Left forelimb (tissue), 1 donor: ENCODE data around the gene HSPA4L.

ENCODE experiments used
- DNase-seq: peaks from one replicate; pipeline ENCODE4 v3.0.0-alpha.2; 2018; ENCODE audit warnings: low spot score

The HSPA4L gene

DNA sequence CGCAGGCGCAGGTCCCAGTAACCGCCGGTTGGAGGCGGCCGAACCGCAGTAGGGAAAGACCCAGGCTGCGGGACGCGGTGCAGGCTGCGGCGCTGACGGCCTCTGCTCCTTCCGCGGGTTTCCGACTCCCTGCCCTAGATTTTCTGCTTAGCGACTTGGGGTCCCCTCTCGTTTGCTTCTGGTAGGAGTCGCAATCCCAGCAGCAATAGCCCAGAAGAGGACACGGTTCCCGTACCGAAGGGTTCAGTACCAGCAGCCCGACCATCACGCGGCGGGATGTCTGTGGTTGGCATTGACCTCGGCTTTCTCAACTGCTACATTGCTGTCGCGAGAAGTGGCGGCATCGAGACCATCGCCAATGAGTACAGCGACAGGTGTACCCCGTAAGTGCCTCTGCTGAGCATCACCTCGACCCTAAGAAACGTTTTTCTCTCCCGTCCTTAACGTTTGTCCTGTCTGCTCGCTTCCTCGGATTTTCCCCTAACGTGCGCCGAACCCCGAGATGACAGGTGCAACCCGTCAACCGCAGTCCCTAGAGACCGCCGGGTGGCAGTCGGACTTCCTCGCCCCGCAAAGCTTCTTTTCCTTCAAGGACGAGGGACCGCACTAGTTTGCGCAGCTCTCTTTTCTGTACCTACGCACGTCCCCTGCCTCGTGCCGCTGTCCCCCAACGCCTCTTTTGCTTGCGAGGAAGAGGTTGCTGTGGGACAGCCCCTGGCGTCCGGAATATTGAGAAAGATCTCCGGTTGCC is at the start of gene HSPA4L:
Gene HSPA4L (plus strand): TSS at position 48 of the 751 bp plus-strand sequence. CDS start 229 bp downstream, at position 277.
- DNase-seq, result no peak

DNA sequence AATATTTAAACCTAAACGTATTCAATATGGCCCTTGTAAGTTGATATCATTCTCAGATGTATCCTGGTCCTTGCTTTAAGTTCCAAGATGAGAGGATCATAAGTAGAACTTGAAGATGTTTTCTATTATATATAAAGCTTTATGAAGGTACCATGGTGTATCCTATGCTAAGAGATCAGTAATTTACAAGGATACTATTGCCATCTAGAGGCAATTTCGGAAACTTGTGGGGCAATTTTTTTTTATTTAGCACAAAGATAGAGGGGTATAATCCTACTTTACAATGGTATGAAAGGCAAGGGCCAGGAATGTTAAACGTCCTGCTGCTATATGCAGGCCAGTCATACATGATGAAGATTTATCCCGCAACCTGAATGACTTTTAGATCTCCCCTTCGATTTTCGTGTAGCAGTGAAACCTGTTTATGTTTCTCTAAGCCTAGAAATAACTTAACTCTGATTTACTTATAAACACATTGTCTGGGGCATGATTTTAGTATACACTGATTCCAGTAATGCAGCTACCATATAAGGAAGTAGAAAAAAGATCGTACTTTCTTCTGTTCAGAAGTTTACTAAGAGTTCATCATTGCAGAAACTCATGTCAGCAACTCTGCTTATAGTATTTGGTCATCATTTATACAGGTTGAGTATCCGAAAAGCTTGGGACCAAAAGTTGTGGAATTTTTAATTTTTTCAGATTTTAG is 49.3 kb upstream of the HSPA4L start:
- DNase-seq, result no peak

DNA sequence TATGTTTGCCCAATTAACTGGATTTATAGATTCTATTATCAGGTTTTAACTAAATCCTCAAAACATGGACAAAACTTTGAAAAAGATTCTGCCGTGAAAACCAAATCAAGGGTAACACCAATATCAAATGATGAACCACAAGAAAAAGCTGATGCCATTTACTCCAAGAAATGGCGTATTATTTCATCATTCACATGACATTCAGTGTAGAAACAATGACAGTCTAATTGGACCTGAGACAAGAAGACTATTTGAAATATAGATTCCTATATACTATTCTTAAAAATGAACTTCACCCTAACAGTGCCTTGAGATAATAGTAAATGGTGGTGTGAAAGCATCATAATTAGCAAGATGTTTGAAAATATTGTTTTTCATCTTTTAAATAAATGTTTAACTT is 47.1 kb upstream of the HSPA4L start:
- no peak for DNase-seq

DNA sequence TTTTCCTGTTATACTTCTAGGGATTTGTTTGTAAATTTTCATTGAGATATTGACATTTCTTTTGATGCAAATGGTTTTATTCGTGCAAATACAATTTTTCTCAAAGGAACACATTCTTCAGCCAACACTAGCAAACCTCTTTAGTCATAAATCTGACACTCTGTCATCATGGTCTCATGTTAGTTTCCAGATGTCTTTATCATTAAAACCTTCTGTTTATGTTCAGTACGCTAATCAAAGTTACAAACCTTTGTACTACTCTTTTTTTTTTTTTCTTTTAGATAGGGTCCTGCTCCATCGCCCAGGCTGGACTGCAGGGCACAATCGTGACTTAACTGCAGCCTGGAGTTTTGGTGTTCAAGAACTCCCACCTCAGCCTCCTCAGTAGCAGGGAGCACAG is 44.8 kb upstream of the HSPA4L start:
- DNase-seq, result no peak

DNA sequence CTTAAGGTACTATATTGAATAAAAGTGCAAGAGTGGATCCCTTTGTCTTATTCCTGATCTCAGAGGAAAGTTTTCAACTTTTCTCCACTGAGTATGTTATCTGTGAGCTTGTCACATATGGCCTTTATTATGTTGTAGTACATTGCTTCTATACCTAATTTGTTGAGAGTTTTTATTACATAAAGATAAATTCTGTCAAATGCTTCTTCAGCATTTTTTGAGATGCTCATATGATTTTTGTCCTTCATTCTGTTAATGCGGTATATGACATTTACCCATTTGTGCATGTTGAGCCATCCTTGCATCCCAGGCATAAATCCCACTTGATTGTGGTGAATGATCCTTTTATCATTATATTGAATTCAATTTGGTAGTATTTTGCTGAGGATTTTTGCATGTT is 40.9 kb upstream of the HSPA4L start:
- DNase-seq, result no peak

DNA sequence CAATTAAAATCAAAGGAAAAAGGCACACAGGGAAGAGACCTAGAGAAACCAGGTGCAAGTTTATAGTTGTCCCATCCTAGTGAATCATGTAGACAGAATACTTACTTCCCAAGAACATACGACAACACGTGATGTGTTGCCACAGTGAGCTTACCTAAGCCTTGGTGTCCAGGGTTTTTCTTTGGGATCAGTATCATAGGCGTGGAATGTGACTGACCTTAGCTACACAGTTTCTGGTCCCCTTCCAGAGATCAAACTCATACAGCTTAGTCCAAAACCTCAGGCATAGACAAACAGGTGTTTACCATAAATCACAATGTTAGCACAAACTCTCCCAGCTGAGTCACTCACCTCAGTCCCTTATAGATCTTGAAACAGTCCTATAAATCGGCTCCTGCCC is 34.2 kb upstream of the HSPA4L start:
- no peak for DNase-seq

DNA sequence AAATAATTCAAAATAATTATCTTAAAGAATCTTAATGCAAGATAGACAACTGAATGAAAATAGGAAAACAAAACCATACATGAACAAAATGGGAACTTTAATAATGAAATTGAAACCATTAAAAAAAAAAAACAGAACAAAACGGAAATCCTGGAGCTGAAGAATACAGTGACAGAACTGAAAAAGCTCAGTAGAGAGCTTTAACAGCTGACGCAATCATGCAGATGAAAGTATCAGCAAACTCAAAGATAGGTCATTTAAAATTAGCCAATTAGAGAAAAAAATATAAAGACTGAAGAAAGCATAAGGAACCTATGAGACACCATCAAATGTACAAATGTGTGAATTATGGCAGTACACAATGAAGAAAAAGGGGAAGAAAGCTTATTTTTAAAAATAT is 33.2 kb upstream of the HSPA4L start:
- DNase-seq, result no peak

DNA sequence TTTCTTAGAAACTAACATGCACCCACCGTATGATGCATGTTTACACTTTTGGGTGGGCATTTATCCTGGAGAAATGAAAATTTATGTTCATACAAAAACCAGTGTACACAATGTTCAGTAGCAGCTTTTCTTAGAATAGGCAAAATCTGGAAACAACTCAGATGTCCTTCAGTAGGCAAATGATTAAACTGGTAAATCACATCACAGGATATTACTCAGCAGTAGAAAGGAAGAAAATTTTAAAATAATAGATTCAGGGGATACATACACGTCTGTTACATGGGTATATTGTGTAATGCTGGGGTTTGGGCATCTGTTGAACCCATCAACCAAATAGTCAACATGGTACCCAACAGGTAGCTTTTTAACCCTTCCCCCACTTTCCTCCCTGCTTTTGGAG is 25.2 kb upstream of the HSPA4L start:
- DNase-seq, result no peak

DNA sequence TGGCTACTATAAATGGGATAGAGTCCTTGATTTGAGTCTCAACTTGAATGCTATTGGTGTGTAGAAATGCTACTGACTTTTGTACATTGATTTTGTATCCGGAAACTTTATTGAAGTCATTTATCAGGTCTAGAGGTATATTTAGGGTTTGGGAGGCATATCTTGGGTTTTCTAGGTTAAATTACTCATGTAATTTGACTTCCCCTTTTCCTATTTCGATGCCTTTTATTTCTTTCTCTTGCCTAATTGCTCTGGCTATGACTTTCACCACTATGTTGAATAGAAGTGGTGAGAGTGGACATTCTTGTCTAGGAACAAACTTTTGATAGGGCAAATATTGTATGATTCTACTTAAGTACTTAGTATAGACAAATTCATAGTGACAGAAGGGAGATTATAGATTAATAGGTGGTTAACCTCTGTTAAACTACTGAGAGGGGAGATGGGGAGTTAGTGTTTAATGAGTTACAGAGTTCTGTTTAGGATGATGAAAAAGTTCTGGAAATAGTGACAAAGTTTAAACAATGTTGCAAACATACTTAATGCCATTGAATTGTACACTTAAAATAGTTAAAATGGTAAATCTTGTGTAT is 22.8 kb upstream of the HSPA4L start:
- no peak for DNase-seq

DNA sequence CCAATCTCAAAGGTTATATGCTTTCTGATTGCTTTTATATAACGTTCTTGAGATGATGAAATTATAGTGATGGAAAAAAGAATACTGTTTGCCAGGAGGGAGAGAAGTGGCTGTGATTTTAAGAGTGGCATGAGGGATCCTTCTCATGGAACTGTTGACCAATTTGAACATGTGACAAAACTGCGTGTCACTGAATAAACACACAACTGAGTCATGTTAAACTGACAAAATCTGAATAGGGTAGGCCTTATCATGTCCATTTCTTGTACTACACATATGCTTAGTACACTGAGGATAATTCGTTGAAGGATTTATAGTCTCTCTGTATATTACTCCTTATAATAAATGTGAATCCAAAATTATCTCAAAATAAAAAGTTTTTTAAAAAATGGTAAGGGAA is 22.2 kb upstream of the HSPA4L start:
- no peak for DNase-seq

DNA sequence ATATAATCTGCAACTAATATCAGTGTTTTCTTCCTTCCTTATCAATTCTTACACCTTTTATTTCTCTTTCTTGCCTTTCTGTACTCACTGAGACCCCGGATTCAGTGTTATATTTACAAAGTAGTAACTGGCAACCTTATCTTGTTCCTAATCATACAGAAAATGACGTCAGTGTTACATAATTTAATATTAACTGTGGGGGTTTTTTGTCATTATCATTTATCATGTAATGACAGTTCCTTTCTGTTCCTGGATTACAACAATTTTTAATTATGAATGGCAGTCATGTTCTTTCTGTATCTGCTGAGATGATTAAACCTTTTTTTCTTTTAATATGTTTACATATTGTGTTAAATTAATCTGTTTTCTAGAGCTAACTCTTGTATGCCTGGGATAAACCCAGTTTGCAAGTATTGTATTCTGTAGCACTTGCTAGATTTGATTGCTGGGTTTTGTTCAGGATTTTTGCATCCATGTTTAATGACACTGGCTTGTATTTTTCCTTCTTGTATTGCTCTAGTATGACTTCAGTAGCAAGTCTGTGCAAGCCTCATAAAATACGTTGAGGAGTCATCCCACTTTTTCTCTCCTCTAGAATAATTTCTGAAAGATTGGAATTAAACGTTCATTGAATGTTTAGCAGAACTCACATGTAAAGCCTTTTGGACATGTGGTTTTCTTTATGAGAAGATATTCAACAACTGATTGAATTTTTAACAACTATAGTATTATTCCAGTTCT is 10.4 kb upstream of the HSPA4L start:
- DNase-seq, result no peak

DNA sequence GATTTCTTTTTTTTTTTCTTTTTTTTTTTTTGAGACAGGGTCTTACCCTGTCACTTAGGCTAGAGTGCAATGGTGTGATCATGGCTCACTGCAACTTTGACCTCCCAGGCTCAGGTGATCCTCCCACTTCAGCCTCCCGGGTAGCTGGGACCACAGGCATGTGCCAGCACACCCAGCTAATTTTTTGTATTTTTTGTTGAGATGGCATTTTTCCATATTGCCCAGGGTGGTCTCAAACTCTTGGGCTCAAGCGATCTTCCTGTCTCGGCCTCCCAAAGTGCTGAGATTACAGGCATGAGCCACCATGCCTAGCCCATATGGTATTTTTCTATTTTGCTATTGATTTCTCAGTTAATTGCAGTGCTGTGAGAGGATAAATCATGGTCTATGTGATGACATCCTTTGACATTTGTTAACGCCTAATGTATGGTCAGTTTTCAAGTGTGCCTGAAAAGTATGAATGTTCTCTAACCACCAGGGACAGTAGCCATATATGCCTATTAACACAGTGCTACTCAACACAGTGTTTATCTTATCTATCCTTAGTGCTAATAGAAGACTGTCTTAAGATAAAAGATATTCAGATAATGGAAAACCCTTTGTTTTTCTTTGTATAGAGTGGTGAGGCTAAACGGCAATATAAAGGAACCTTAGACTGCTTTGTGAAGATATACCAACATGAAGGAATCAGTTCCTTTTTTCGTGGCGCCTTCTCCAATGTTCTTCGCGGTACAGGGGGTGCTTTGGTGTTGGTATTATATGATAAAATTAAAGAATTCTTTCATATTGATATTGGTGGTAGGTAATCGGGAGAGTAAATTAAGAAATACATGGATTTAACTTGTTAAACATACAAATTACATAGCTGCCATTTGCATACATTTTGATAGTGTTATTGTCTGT is 9.1 kb upstream of the HSPA4L start:
- DNase-seq, result no peak

DNA sequence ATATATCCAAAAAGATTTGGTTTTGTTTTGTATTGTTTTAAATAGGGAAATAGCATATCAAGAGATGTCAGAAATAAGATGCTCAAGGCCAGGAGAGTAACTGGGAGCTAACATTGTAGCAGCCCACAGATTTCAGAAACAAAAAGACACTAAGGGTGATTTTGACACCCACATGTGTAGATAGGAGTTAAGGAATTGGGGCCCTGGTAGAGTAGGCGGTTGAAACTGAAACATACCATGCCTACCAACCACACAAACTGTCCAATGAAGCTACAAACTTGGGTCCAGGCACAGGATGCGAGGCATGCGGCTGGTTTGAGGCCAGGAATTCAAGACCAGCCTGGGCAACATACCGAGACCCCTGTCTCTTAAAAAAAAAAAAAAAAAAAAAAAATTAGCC is 6.3 kb upstream of the HSPA4L start:
- DNase-seq, result no peak

DNA sequence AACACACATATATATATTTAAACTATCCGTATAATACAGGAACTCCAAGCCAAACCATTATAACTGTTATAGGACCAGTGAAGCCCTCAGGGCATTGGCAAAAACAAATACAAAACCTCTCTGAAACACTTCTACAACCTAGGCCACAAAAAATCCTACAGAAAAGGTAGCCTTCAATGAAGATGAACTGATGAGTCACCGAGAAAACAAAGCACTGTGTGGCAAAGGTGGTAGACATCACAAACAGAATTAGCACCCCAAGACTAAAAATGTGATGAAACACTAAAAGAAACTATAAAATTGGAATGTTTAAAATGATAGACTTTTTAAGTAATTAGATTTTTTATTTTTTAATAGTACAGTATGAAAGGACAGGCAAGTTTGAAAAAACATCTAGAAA is 5.5 kb upstream of the HSPA4L start:
- no peak for DNase-seq

DNA sequence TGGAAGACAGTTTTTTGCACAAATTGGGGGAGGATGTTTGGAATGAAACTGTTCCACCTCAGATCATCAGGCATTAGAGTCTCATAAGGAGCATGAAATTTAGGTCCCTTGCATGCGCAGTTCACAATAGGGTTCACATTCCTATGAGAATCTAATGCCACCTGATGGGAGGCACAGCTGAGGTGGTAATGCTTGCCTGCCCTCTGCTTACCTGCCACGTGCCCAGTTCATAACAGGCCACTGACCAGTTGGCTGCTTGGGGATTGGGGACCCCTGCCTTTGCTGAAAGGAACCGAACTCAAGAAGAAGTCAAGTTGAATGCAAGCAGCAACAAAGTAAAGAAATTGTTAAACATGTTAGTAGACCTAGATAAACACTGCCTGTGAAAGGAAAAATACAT is 4.6 kb upstream of the HSPA4L start:
- no peak for DNase-seq

DNA sequence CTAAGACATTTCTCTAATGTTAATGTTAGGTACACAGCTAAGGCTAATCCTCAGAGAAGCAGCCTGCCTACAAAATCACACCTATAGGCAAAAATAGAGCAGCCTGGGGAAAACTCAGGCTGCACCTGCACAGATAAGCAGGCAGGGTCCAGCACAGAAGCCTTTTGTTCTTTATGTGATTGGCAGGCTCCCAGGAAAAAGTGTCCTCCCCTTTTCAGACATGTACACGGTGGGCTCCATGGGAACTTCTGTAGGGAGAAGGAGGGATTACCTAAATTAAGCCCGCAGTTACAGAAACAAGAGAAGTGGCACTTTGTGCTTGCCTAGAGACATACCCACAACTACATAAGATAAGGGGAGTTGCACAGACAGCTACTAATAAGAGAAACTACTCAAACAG is 4.0 kb upstream of the HSPA4L start:
- no peak for DNase-seq

DNA sequence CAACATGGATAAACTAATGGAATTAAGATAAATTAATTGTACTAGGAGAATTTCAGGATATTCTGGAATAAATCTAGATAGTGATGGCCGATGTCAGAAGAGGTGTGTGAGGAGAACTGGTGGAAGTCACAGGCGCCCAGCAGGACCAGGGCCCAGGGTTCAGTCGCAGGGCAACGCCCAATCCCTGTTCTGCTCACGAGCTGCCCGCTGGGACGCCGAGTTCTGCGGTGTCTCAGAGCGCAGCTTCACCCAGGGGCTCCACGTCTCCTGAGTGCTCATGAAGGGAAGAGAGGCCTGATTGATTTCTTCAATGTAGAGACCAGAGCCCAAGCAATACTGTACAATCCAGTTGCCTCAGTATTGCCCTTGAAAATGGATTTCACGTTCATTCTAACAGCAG is 1.5 kb upstream of the HSPA4L start:
- no peak for DNase-seq

DNA sequence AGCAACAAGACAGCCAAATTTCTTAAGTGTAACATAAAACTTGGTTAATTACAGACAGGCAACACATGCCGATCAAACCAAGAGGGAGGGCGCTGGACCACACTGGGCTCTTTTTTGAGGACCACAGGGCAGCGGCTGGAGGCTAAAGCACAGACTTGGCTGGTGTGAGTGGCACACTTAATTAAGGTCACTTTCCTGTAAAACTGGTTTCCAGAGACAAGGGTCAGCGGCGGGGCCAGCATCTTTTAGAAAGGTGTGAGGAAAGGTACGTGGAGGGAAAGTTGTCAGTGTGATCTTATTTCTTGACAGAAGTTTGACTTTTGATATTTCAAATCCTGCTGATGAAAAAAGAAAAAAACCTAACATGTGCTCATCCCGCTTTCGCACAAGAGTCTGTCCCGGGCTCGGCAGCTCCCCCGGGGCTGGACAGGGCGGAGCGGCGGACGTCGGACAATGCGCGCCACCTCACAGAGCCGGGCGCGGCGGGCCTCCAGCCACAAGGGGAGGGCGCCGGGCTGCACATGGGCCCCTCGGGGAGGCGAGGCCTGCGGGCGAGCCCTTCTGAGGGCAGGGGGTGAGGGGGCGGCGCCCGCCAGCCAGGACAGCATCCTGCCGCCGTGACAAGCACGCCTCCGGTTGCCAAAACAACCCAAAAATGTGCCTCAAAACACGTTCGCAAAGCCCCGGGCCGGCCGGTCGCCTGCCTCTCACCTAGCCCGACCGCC is 660 bp upstream of the HSPA4L start:
- no peak for DNase-seq

DNA sequence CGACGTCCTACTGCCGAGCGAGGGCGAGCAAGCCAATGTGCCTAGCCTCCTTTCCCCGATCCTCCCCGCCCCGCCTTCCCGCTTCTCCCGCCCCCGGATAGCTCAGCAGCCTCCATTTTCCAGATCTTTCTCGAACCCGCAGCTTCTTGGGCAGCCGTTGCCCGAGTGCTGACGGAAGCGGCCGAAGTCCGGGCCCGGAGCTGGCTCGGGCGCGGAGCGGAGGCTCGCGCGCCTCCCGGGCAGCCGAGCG is 172 bp upstream of the HSPA4L start:
- DNase-seq, result peak; percentile 92

DNA sequence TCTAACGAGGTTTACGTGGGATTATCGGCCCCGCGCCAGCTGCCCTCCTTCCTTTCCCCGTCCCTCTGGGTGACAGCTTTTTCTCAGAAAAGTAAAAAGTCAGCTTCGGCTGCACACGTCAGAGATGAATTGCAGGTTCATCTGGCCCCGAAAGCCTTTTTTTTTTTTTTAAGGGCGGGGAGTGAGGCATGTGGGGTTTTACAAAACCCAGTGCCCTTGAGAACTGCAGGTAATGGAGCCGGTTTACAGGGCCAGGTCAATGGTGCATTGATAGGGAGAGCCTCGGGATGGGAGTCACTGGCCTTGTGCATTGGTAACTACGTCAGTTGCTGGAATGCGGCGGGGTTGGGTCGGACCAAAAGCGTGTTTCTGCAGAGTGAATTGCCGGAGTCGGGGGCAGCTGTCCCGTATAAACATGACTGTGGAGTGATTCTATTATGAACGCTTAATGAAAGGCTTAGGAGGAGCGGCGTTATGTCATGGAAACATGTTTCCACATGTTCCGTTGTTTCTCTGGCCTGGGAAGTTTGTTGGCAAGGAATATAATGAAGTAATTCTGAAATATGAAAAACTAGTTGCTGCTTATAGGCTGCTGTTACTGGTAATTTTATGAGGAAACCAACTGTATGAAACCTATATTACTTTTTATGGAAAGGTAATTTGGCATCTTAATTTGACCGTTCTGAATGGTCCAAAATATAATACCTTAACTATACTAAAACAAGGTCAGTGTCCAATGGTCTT is 1.1 kb downstream of the HSPA4L start:
- peak; percentile 83 for DNase-seq
